Umbilical cord (tissue), 2 donors: Measurements from ENCODE around the gene PSMB2. TPM values are rescaled to one million over a fixed set of nuclear protein-coding genes. Genes with fewer than 3 reads are reported as not detected.
"Not testable (repeated sequence)": the region's sequence is repeated elsewhere in the genome, so short reads cannot be mapped to it uniquely, and the experiment has no call there.

ENCODE experiments used
- DNase-seq: peaks from one replicate; pipeline ENCODE4 v3.0.0-alpha.2; 2015; ENCODE audit warnings: low spot score
- total RNA-seq: library from RNA; depleted of rRNA; stranded (reverse); fragments of >200 nt; gene quantifications from one replicate; pipeline ENCODE4 v1.2.3, GENCODE V29; 2014; ENCODE audit warnings: low replicate concordance; ENCODE audit not compliant: insufficient read depth

The PSMB2 gene
- 14.4 TPM for total RNA-seq

GRCh38 chr1:35641233-35641866 is at the start of gene PSMB2:
Gene PSMB2 (minus strand): TSS chr1:35641526. CDS start chr1:35641432, 94 bp downstream.
- peak; percentile 97 for DNase-seq

- DNase-seq, result no peak
Observed at GRCh38 chr1:35691080-35691479, 49.8 kb upstream of the PSMB2 start.

DNA sequence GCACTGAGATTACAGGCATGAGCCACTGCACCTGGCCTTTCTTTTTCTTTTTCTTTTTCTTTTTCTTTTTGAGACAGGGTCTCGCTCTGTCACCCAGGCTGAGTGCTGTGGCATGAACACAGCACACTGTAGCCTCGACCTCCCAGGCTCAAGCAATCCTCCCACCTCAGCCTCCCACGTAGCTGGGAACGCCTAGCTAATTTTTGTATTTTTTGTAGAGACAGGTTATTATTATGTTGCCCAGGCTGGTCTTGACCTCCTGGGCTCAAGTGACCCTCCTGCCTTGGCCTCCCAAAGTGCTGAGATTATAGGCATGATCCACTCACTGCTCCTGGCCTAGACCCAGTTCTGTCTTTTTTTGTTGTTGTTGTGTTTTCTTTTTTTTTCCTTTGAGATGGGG is 48.8 kb upstream of the PSMB2 start:
- not testable (repeated sequence) for DNase-seq

- DNase-seq, result no peak
Observed at GRCh38 chr1:35688161-35688560, 46.8 kb upstream of the PSMB2 start.

GRCh38 chr1:35683012-35683411 is 41.7 kb upstream of the PSMB2 start:
- no peak for DNase-seq

GRCh38 chr1:35680271-35680670 is 38.9 kb upstream of the PSMB2 start:
- no peak for DNase-seq

DNA sequence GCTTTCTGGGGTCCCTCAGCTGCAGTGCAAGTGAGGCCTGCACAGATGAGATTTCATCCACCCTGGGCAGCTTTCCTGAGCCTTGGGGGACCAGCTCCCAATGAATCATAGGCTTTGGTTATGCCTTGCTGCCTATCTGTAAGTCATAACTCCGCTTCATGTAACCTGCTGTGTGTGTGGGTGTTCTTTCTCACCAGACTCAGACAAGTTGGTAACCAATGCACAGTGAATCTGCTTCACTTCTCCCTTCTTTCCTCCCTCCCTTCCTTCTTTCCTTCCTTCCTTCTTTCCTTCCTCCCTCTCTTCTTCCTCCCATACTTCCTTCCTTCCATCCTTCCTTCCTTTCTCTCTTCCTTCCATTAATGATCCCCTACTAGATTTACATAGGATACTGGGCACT is 34.4 kb upstream of the PSMB2 start:
- DNase-seq, result no peak

GRCh38 chr1:35674111-35674510 is 32.8 kb upstream of the PSMB2 start:
- no peak for DNase-seq

DNA sequence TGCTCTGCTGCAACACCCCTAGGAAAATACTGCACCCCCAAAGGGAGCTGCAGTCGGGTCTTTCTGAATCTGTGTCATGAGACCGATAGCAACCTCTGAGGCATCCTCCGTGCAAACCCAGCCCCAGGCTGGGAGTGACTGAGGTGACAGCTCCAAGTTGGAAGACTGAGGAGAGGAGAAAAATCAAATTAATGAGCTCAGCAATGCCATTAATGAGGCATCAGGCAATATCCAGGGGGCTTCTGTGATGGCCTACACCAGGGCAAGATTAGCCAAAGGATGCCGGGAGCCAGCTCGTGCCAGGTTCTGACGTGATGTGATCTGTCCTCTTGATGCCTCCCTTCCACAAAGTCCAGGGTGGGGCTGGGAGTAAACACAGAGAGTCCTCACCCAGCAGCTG is 30.8 kb upstream of the PSMB2 start:
- DNase-seq, result no peak

DNA sequence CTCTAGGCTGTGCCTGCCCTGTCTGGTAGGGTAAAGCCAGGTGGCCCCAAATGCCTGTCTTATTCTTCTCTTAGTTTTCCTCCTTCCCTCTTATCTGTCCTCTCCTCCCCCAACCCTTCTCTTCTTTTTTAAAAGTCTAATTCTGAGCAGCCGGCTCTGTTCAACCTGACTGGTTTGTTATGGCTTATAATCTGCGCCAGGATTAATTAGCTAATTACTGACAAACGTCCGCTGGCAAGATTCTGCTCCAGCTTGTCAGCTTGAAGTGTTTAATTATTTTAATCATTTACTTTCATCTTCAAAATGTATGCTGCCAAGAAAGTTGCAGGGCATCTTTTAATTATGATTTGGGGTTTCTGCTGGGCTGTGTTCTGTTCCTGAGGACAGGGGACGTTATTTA is 27.2 kb upstream of the PSMB2 start:
- no peak for DNase-seq

DNA sequence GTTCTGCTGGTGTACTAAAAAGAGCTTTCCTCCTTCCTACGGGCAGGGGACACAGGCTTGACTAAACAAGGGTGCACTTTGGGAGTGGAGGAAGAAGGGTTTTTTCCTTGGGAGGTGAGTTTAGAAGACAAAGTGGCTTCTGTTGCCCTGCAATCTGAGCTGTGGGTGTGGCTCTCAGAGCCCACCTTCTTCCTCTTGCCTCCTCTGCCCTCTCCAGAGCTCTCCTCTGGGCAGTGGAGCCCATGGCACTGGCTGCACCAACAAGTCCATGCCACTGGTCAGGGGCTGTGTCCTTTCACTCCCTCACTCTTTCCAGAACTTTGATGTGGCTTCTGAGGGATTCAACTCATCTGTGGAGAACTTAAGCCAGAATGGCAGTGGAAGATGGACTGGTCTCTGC is 25.6 kb upstream of the PSMB2 start:
- DNase-seq, result no peak

DNA sequence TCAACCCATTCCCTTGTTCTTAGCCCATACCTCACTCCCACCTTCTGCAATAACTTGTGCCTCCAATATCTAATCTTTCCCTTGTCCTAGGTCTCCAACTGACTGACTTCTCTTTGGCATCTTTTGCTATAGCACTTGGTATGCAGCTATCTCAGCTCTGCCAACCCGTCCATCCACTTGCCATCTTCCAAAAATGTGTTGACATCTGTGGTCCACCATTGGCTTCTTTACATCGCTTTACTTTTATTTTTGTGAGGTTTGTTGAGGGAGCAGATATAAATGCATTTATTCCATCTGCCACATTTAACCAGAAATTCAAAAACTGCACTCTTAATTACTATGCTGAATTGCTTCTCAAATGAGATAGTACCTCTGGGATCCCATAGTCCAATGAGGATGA is 24.9 kb upstream of the PSMB2 start:
- no peak for DNase-seq

DNA sequence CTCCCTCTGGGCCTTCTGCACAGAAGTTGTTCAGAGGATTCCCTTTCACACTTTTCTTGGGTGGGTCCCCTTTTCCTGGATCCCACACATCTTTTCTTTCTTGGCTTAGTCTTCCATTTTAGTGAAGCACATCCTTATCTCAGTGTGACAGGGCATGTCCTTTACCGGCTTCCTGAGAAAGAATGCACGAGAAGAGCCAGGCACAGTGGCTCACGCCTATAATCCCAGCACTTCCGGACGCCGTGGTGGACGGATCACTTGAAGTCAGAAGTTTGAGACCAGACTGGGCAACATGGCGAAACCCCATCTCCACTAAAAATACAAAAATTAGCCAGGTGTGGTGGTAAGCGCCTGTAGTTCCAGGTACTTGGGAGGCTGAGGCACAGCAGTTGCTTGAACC is 22.1 kb upstream of the PSMB2 start:
- DNase-seq, result no peak

GRCh38 chr1:35661474-35661795 is 20.1 kb upstream of the PSMB2 start:
- no peak for DNase-seq

DNA sequence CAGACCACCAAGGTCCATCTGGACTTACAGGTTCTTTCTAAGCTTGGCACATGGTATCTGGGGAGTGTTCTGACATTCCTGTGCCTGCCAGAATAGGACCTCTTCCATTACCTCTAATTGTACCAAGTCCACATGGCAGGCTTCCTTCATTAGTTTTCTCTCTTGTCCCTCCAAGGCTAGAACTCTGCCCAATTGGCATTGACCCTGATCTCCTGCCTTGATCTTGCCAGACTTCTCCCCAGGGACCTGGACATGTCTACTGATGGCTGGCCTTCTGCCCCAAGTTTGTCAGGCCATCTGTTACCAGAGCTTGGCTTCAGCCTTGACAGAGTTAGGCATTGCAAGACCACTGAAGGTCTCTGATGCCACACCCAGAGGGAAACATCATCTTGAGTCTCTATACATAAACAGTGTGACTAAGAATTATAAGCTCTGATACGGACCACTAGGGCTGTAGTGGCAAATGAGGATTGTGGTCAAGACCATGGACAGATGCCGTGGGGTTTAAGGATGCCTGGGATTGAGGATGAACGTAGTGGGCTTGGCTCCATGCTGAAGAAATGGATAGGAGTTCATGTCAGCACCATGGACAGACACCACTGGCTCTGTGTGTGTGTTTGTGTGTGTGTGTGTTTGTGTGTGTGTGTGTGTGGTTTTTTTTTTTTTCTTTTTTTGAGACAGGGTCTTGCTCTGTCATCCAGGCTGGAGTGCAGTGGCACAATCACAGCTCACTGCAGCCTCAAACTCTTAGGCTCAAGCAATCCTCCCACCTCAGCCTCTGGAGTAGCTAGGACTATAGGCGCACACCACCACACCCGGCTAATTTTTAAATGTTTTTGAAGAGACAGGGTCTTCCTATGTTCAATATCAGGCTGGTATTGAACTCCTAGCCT is 19.5 kb upstream of the PSMB2 start:
- peak; percentile 26 for DNase-seq

DNA sequence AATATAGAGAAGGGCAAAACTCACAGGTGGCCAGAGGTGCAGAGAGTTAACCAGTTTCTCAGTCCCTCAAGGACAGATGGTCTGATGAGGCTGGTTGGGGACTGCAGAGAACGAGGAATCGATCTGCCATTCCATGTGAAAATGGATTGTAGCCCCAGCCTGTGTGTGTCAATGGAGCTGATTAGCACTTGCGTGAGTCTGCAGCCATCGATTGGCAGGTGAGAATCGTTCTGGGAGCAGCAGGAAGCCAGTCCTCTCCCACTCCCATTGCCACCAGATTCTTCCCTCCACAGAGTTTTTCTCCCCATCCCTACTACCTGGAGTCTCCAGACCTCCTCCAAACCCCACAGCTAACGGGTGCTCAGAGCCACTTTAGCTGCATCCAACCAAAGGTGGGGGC is 18.3 kb upstream of the PSMB2 start:
- DNase-seq, result no peak

- no peak for DNase-seq
Observed at GRCh38 chr1:35657851-35658250, 16.5 kb upstream of the PSMB2 start.

DNA sequence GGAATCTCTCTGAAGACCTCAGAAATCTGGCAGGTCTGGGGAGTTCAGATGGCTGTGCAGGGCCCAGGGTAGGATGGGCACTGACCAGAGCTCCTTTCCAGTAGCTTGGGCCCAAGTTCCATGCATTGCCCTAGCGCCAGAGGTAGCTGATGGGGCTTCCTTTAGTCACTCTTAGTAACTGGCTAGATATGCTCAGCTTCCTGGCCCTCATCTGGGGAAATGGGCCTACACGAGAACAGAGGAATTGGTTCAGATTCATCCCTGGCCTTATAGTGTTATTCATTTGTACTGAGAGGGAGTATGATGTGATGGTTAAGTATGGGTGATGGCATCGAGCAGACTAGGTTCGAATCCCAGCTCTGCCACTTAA is 15.5 kb upstream of the PSMB2 start:
- no peak for DNase-seq

- no peak for DNase-seq
Observed at GRCh38 chr1:35656148-35656862, 15.0 kb upstream of the PSMB2 start.

- DNase-seq, result no peak
Observed at GRCh38 chr1:35655196-35655595, 13.9 kb upstream of the PSMB2 start.

DNA sequence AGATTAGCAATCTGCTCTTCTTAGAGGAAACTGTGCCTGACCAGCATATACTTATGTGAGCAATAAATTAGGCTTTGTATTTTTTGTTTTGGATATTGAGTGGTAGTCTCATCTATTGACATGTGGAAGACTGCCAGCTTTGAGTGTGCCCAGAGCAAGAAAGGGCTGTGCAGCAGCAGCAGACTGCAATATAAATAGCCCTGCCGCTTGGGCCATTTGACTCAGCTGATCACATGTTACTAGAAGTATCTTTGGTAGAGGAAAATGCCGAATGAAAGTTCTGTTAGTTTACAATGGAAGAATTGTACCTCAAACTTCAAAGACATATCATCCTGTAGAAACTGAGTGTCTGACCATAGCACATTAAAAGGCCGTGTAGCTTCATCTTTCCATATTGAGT is 9.1 kb upstream of the PSMB2 start:
- DNase-seq, result no peak

GRCh38 chr1:35646043-35646442 is 4.7 kb upstream of the PSMB2 start:
- DNase-seq, result no peak

- no peak for DNase-seq
Observed at GRCh38 chr1:35644204-35644603, 2.9 kb upstream of the PSMB2 start.
